ENCODE data around the gene UBE2O. TPM values are rescaled to one million over a fixed set of nuclear protein-coding genes. Genes with fewer than 3 reads are reported as not detected.

The UBE2O gene
- total RNA-seq, 5 donors from 2014 or later (not counting 1 experiment from before 2014, with no cell fraction given) = 33.9 to 57.8 (median 47.5) TPM

DNA sequence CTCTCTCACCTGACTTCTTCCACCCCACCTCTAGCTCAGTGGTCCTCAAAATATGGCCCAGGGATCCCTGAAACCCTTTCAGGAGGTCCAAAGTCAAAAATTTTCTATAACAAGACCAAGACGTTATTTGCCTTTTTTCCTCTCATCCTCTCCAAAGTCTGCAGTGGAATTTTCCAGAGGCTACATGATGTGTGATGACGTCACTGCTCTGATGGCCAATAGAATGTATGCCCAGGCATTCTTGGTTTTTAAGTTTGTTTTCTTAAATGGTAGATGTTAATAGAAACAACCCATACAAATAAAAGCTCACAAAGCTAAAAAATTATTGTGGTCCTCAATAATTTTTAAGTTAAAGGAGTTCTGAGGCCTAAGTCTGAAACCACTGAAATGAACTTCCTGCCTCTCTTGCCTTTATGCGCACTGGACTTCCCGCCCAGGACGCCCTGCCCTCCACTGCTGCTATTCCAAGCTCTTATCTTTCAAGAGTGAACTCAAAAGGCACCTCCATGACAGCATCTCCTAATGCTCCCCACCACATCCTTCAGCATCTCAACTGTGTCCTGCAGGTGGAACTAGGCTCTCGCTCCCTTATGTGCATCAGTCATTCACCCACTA lies 13.5 kb downstream of the UBE2O start:
- peaks cover 4 to 10% of the 10 kb centered on the region in 2 experiments for H3K4me1 ChIP-seq (ENCODE audit: control insufficient read depth in 1 of 2, extremely low read depth in 1 of 2, insufficient read depth in 2 of 2, low read length in 2 of 2)

DNA sequence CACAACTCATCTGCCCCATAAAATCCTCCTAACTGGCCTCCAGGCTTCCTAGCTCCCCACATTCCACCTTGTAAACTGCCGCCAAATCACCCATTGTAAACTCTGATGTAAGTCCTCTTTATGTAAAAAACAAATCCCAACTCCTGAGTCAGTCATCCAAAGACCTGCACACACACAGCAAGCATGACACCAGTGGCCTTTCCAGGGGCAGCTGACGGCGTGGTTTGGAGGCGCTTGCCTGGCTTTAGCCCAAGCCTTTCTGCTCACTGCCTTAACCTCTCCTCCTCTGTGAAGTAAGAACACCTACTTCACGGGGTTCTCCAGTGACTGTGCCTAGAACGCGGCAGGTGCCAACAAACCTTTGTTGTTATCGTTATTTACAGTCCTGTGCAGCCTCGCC lies 14.0 kb downstream of the UBE2O start:
- H3K9me3 ChIP-seq = no peaks in the 10 kb centered on the region
- Mint-ChIP-seq H3K36me3 (peaks cover 18% of the 10 kb centered on the region), H3K4me3 (no peak overlapping the region), H3K27me3 (no peaks in the 10 kb centered on the region), H3K4me1 (peaks cover 44 to 69% (median 65%) of the 10 kb centered on the region in 3 donors), H3K27ac (no peak overlapping the region), H3K9me3 (no peaks in the 10 kb centered on the region)
- DNase-seq (no peak), ATAC-seq (replicated peaks in 1 of 4) (no peak)
- no peak overlapping the region for H3K4me3 ChIP-seq (ENCODE audit: control insufficient read depth in 1 of 2, extremely low read depth in 1 of 2, low read length in 1 of 2)
- peaks cover 4 to 10% of the 10 kb centered on the region in 2 experiments for H3K4me1 ChIP-seq (ENCODE audit: control insufficient read depth in 1 of 2, extremely low read depth in 1 of 2, insufficient read depth in 2 of 2, low read length in 2 of 2)
- H3K27me3 ChIP-seq (replicated peaks in 1 of 2; ENCODE audit: control insufficient read depth in 2 of 2, extremely low read depth in 1 of 2, insufficient read depth in 2 of 2, low read length in 1 of 2) = no peaks in the 10 kb centered on the region
- H3K36me3 ChIP-seq (ENCODE audit: control insufficient read depth in 2 of 2, extremely low read depth in 1 of 2, insufficient read depth in 1 of 2, low read length in 1 of 2) = peaks cover 0 to 2% of the 10 kb centered on the region in 2 donors
- no peak overlapping the region for H3K27ac ChIP-seq (ENCODE audit: low read length)
- 97% methylated on average over 9 of the region's 9 CpGs for WGBS (ENCODE audit: insufficient coverage)
- CTCF ChIA-PET = interaction anchor here in 1 of 2 donors (1.3 kb wide), 1 partner anchor 14 kb away, joined by 3 read pairs; no protein-coding TSS in a partner anchor
- POLR2A ChIA-PET = no interaction called here

More for the DNA sequence above, 13.5 kb downstream of the UBE2O start:
- Mint-ChIP-seq H3K4me3 (no peak overlapping the region), H3K36me3 (peaks cover 13% of the 10 kb centered on the region), H3K27ac (no peak overlapping the region), H3K9me3 (no peaks in the 10 kb centered on the region), H3K4me1 (peaks cover 49 to 65% (median 64%) of the 10 kb centered on the region in 3 donors), H3K27me3 (no peaks in the 10 kb centered on the region)
- Histone ChIP-seq H3K9me3 (no peaks in the 10 kb centered on the region), H3K27me3 (replicated peaks in 1 of 2; ENCODE audit: control insufficient read depth in 2 of 2, extremely low read depth in 1 of 2, insufficient read depth in 2 of 2, low read length in 1 of 2) (no peaks in the 10 kb centered on the region), H3K27ac (ENCODE audit: low read length) (no peak overlapping the region), H3K4me3 (ENCODE audit: control insufficient read depth in 1 of 2, extremely low read depth in 1 of 2, low read length in 1 of 2) (no peak overlapping the region), H3K36me3 (ENCODE audit: control insufficient read depth in 2 of 2, extremely low read depth in 1 of 2, insufficient read depth in 1 of 2, low read length in 1 of 2) (peaks cover 0 to 2% of the 10 kb centered on the region in 2 donors)
- ChIA-PET CTCF (interaction anchor here in 1 of 2 donors (0.7 kb wide), 1 partner anchor 1359 kb away, joined by 3 read pairs; no protein-coding TSS in a partner anchor), POLR2A (interaction anchor here in 1 of 2 donors (0.9 kb wide), 1 partner anchor 11 kb away, joined by 5 read pairs; no protein-coding TSS in a partner anchor)
- ATAC-seq (replicated peaks in 1 of 4) = no peak
- WGBS (ENCODE audit: insufficient coverage) = 97% methylated on average over 4 of the region's 6 CpGs
- no peak for DNase-seq

DNA sequence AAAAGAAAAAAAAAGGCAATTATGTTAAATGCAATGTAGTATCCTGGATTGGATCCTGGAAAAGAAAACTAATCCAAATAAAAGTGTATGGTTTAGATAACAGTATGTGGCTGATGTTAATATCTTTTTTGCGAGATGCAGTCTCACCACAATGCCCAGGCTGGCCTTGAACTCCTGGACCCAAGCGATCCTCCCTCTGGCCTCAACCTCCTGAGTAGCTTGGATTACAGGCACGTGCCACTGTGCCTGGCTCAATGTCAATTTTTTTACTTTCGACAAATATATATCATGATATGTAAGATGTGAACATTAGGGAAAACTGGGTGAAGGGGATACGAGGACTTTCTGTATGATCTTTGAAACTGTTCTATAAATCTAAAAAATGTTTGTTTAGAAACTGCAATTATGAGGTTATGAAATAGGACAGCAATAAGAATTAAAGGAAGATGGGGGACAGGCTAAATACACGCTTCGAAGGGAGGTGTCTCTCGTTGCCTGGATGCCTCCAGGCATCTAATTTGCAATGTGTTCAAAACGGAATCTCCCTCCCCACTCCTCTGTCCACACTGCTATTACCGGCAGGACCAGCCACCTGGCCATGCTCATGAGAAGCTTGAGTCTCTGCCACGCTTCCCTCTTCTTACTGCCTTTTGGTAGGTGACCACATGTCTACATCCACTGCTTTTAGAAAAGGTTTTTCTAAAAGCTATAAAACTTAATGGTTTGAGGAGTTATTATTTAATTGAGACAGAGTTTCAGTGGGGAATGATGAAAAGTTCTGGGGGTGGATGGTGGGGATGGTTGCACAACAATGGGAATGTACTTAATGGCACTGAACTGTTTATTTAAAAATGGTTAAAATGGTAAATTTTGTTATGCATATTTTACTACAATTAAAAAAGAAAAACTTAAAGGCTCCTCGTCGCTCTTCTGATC lies 15.2 kb downstream of the UBE2O start:
- DNase-seq (no peak), ATAC-seq (replicated peaks in 1 of 4) (no peak)
- 87% methylated on average over 7 of the region's 13 CpGs for WGBS (ENCODE audit: insufficient coverage)
- H3K36me3 ChIP-seq (ENCODE audit: control insufficient read depth in 2 of 2, extremely low read depth in 1 of 2, insufficient read depth in 1 of 2, low read length in 1 of 2) = peaks cover 0 to 2% of the 10 kb centered on the region in 2 donors
- no peaks in the 10 kb centered on the region for H3K9me3 ChIP-seq
- H3K36me3 Mint-ChIP-seq = peaks cover 15% of the 10 kb centered on the region
- POLR2A ChIA-PET = interaction anchor here in 1 of 2 donors (0.6 to 0.7 kb wide), 2 partner anchors 276 to 467 kb away, joined by 3 to 6 read pairs; no protein-coding TSS in a partner anchor
- H3K4me3 ChIP-seq (ENCODE audit: control insufficient read depth in 1 of 2, extremely low read depth in 1 of 2, low read length in 1 of 2) = no peak overlapping the region
- CTCF ChIA-PET = interaction anchor here in 1 of 2 donors (0.7 to 1.3 kb wide), 2 partner anchors 13 to 582 kb away, joined by 3 to 4 read pairs; no protein-coding TSS in a partner anchor
- no peak overlapping the region for H3K27ac Mint-ChIP-seq
- no peak overlapping the region for H3K4me3 Mint-ChIP-seq
- H3K4me1 Mint-ChIP-seq = peaks cover 38 to 61% (median 60%) of the 10 kb centered on the region in 3 donors
- no peaks in the 10 kb centered on the region for H3K27me3 ChIP-seq (replicated peaks in 1 of 2; ENCODE audit: control insufficient read depth in 2 of 2, extremely low read depth in 1 of 2, insufficient read depth in 2 of 2, low read length in 1 of 2)
- peaks cover 3 to 10% of the 10 kb centered on the region in 2 experiments for H3K4me1 ChIP-seq (ENCODE audit: control insufficient read depth in 1 of 2, extremely low read depth in 1 of 2, insufficient read depth in 2 of 2, low read length in 2 of 2)
- no peaks in the 10 kb centered on the region for H3K9me3 Mint-ChIP-seq
- H3K27me3 Mint-ChIP-seq = no peaks in the 10 kb centered on the region
- no peak overlapping the region for H3K27ac ChIP-seq (ENCODE audit: low read length)

DNA sequence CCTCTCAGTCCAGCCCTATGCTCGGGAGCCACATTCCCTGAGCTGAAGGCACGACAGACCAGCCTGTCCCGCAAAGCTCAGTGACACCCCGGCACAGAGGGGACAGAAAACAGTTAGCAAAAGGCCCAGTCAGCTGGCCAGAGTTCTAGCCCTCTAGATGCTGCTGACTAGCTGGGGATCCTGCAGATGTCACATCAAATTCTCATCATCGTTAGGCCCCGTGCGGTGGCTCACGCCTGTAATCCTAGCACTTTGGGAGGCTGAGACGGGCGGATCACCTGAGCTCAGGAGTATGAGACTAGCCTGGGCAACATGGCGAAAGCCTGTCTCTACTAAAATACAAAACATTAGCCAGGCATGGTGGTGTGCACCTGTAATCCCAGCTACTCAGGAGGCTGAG lies 17.2 kb downstream of the UBE2O start:
- Histone ChIP-seq H3K27ac (ENCODE audit: low read length) (no peak overlapping the region), H3K4me3 (ENCODE audit: control insufficient read depth in 1 of 2, extremely low read depth in 1 of 2, low read length in 1 of 2) (no peak overlapping the region), H3K36me3 (ENCODE audit: control insufficient read depth in 2 of 2, extremely low read depth in 1 of 2, insufficient read depth in 1 of 2, low read length in 1 of 2) (no peaks in the 10 kb centered on the region), H3K9me3 (no peaks in the 10 kb centered on the region), H3K27me3 (replicated peaks in 1 of 2; ENCODE audit: control insufficient read depth in 2 of 2, extremely low read depth in 1 of 2, insufficient read depth in 2 of 2, low read length in 1 of 2) (no peaks in the 10 kb centered on the region), H3K4me1 (ENCODE audit: control insufficient read depth in 1 of 2, extremely low read depth in 1 of 2, insufficient read depth in 2 of 2, low read length in 2 of 2) (no peaks in the 10 kb centered on the region)
- CTCF ChIA-PET = no interaction called here
- Mint-ChIP-seq H3K27ac (no peak overlapping the region), H3K9me3 (no peaks in the 10 kb centered on the region), H3K4me1 (peaks cover 27 to 54% (median 40%) of the 10 kb centered on the region in 3 donors), H3K36me3 (peaks cover 10% of the 10 kb centered on the region), H3K4me3 (no peak overlapping the region), H3K27me3 (no peaks in the 10 kb centered on the region)
- ATAC-seq (replicated peaks in 1 of 4) = no peak
- POLR2A ChIA-PET = no interaction called here
- WGBS (ENCODE audit: insufficient coverage) = 94% methylated on average over 8 of the region's 11 CpGs
- DNase-seq = no peak

DNA sequence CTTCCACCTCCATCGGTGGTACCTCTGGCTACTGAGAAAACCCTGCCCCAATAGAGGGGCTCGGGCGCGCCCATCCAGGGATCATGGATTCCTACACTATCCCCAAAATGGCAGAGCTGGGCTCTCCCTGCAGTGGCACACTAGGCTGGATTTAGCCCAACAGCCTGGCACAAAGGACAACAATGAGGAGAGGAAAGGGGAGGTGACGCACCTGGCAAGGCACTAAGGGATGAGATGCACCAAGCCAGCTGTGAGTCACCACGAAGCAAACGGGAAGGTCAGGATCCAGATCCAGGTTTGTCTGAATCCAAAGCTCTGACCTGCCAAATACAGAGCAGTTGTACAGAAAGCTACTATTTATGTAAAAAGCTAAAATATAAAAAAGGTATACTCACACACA lies 18.1 kb downstream of the UBE2O start:
- H3K27ac ChIP-seq (ENCODE audit: low read length) = no peak overlapping the region
- H3K4me1 ChIP-seq (ENCODE audit: control insufficient read depth in 1 of 2, extremely low read depth in 1 of 2, insufficient read depth in 2 of 2, low read length in 2 of 2) = no peaks in the 10 kb centered on the region
- CTCF ChIA-PET = interaction anchor here in 1 of 2 donors (1.0 to 1.1 kb wide), 2 partner anchors 14 to 40 kb away, joined by 3 read pairs; no protein-coding TSS in a partner anchor
- no peak overlapping the region for H3K4me3 ChIP-seq (ENCODE audit: control insufficient read depth in 1 of 2, extremely low read depth in 1 of 2, low read length in 1 of 2)
- no peaks in the 10 kb centered on the region for H3K27me3 ChIP-seq (replicated peaks in 1 of 2; ENCODE audit: control insufficient read depth in 2 of 2, extremely low read depth in 1 of 2, insufficient read depth in 2 of 2, low read length in 1 of 2)
- no peak overlapping the region for H3K27ac Mint-ChIP-seq
- no peaks in the 10 kb centered on the region for H3K36me3 ChIP-seq (ENCODE audit: control insufficient read depth in 2 of 2, extremely low read depth in 1 of 2, insufficient read depth in 1 of 2, low read length in 1 of 2)
- no peaks in the 10 kb centered on the region for H3K9me3 Mint-ChIP-seq
- POLR2A ChIA-PET = interaction anchor here in 1 of 2 donors (0.7 kb wide), 1 partner anchor 283 kb away, joined by 5 read pairs; no protein-coding TSS in a partner anchor
- DNase-seq = no peak
- ATAC-seq (replicated peaks in 1 of 4) = no peak
- WGBS (ENCODE audit: insufficient coverage) = 100% methylated on average over 1 of the region's 7 CpGs
- H3K4me1 Mint-ChIP-seq = peaks cover 28 to 54% (median 33%) of the 10 kb centered on the region in 3 donors
- no peaks in the 10 kb centered on the region for H3K9me3 ChIP-seq
- peaks cover 13% of the 10 kb centered on the region for H3K36me3 Mint-ChIP-seq
- H3K27me3 Mint-ChIP-seq = no peaks in the 10 kb centered on the region
- H3K4me3 Mint-ChIP-seq = no peak overlapping the region

DNA sequence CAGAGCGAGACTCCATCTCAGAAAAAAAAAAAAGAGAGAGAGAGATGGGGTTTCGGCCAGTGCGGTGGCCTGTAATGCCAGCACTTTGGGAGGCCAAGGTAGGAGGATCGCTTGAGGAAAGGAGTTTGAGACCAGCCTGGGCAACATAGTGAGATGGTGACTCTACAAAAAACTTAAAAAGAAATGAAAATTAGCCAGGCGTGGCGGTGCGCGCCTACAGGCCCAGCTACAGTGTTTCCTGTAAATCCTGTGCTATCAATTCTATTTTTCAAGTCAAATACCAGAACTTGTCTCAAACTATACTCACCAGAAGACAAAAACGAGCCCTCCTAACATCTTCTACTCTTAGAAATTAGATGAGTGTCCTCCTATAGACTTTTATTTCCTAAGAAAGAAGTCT lies 19.3 kb downstream of the UBE2O start:
- H3K27ac ChIP-seq (ENCODE audit: low read length) = no peak overlapping the region
- Mint-ChIP-seq H3K36me3 (peaks cover 14% of the 10 kb centered on the region), H3K27me3 (no peaks in the 10 kb centered on the region)

More for the DNA sequence above, 19.3 kb downstream of the UBE2O start:
- POLR2A ChIA-PET = no interaction called here
- DNase-seq (no peak), ATAC-seq (replicated peaks in 1 of 4) (no peak)
- Mint-ChIP-seq H3K27ac (no peak overlapping the region), H3K4me3 (no peak overlapping the region), H3K4me1 (peaks cover 22 to 50% (median 25%) of the 10 kb centered on the region in 3 donors), H3K9me3 (no peaks in the 10 kb centered on the region)
- Histone ChIP-seq H3K4me3 (ENCODE audit: control insufficient read depth in 1 of 2, extremely low read depth in 1 of 2, low read length in 1 of 2) (no peak overlapping the region), H3K9me3 (no peaks in the 10 kb centered on the region), H3K36me3 (ENCODE audit: control insufficient read depth in 2 of 2, extremely low read depth in 1 of 2, insufficient read depth in 1 of 2, low read length in 1 of 2) (no peaks in the 10 kb centered on the region), H3K4me1 (ENCODE audit: control insufficient read depth in 1 of 2, extremely low read depth in 1 of 2, insufficient read depth in 2 of 2, low read length in 2 of 2) (no peaks in the 10 kb centered on the region), H3K27me3 (replicated peaks in 1 of 2; ENCODE audit: control insufficient read depth in 2 of 2, extremely low read depth in 1 of 2, insufficient read depth in 2 of 2, low read length in 1 of 2) (no peaks in the 10 kb centered on the region)
- 98% methylated on average over 7 of the region's 9 CpGs for WGBS (ENCODE audit: insufficient coverage)
- CTCF ChIA-PET = no interaction called here

Measured in T-cell (primary cell).